HG02642 (cell line): Measurements from ENCODE around the gene FOXL1.

Source experiments
- ATAC-seq: cut with Tn5 transposase; IDR thresholded peaks from one replicate; pipeline ENCODE4 v1.9.1; 2021; ENCODE audit warnings: mild to moderate bottlenecking; ENCODE audit not compliant: unreplicated experiment, poor library complexity

The FOXL1 gene

GRCh38 chr16:86567701-86568581 lies 10.4 kb upstream of the FOXL1 start:
- no peak for ATAC-seq

GRCh38 chr16:86568677-86569623 lies 9.4 kb upstream of the FOXL1 start:
- ATAC-seq: no peak

DNA sequence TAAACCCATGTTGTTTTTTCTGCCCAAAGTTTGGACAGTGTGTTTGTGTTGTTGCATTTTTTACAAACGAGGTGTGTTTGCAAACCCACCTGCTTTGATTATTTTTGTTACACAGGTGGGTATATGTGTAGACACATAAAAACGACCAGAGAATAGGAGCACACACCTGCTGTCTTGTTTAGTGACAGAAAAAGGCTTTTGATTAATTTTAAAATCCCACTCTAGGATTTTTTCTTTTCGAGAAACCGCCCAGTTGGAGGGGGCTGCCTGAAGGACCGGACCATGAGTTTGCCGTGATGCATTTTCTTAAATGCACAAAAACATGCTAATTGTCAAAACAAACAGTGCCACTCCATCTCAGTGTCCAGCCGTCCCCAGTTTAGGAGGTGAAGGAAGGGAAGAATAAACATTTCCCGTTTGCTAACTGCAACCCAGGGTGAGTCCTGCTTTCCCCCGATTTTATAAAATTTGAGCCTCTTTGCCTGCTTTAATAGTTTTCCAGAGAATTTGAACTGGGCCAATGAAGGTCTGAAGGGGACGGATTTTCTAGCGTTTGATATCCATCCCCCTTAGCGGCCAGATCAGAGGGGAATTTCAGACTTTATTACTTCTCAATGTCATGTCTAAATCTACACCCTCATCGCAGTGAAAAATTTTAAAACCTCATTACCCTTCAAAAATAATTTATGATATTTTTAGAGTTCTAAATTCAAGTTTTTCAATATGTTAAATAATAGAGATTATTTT lies 8.5 kb upstream of the FOXL1 start:
- no peak for ATAC-seq

DNA sequence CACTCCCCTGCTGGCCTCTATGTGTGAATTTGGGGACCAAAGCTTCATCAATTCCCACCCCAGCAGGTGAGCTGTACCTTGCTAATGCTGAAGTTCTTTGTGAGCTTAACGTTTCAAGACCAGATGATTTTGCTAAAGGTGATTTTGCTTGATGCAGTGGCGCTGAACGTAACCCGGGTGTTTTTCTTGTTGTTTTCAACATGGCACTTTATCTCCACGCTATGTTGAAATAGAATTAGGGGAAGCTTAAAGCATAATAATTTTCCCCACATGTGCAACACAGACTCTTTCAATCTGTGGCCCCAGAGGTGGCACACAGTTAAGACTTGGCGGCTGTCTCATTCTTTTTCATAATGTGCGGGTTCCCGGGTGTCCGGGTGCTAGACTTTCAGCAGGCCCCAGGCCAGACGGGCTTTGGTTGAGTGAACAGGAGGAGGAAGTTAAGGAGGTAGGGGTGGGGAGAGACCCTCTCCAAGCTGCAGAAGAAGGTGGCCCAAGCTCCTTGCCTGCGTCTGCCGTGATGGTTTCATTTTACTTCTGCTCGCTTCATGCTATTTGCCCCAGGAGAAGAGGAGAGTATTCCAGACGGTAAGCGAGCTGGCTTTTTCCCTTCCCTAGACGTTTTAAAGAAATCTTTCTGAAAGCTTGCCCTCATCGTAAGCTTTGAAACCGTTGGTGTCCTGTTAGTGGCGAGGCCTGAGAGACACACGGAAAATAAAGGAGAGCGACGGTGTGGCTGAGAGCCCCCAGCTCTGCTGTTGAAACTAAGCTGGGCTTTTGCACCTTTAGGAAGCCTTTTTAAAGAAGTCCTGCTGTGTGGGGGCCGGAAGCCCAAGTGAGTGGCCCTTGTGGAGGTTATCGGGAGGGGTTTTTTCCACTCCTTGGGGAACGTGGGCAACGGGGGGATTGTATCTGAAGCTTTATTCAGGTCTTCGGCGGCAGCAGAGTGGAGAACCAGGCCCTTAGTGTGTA lies 7.5 kb upstream of the FOXL1 start:
- no peak for ATAC-seq

DNA sequence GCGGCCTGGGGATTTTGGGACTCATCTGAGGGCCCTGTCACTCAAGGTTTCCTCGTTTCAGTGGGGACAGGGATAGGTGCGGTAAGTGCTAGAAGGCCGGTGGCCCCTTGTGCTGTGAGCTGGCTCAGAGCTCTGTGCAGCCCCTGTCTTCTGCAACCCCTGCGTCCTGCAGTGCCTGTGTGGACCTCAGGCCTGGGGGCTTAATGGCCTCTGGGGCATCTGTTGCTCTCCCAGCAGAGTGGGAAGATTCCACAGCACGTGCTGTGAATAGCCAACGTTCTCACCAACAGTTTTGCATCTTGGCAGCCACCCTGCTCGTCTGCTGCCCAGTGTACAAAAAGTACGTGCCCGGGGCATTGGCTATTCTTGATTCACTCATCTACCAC lies 6.8 kb upstream of the FOXL1 start:
- no peak for ATAC-seq

GRCh38 chr16:86572041-86572521 lies 6.3 kb upstream of the FOXL1 start:
- ATAC-seq: no peak

DNA sequence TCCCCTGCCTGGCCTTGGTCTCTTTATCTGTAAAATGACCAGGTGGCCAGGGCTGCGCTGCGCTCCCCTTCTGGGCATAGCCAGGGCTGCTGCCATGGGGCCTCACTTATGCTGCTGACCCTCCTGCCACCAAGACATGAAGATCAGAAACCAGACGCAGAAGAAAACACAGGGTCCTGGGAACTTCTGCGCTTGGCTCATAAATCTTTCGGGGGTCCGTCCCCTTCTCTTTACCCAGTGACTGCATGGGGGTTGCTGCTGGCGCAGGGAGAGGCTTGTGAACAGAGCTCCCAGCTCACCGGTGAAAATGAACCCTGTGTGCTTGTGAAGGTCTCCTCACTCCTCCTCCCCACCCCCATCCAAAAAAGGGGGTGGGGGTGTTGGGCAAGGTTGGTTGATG lies 5.7 kb upstream of the FOXL1 start:
- no peak for ATAC-seq

- no peak for ATAC-seq
These were observed 5.1 kb upstream of the FOXL1 start for GRCh38 chr16:86573215-86573614.

GRCh38 chr16:86573646-86574508 lies 4.5 kb upstream of the FOXL1 start:
- no peak for ATAC-seq

GRCh38 chr16:86574646-86575045 lies 3.7 kb upstream of the FOXL1 start:
- no peak for ATAC-seq

- no peak for ATAC-seq
These were observed 3.2 kb upstream of the FOXL1 start for GRCh38 chr16:86575095-86575685.

DNA sequence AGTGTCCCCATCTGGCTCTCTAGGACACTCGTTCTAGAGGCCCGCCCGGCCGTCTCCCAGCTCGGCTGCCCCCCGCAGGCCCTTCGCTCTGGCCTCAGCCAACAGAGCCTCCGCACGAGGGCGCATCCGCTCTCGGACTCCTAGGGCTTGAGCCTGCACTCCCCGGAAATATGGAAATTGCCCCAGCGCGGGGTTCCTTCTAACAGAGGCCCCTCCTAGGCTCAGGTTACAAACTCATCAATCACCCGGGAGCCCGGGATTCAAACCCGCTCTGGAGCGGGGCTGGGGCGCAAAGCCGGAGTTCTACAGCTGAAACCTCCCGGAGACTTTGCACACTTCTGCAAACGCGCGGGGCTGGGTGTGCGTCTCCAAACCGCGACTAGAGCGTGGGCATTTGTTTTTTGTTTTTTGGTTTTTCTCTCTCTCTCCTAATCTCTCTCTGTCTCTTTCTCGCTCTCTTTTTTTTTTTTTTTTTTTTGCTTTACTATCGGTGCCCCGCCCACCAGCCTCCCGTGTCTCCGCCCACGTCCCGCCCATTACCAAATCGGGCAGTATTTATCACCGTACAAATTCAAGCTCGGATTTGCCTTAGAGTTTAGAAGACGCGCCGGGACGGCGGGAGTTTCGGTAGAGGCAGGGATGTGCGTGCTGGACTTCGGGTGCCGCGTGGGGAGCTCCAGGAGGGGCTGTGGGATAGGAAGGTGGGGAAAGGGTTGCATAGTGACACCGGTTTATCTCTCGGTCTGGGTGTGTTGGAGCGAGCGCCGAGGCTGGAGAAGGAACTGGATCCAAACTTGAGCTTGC lies 2.4 kb upstream of the FOXL1 start:
- ATAC-seq: no peak

GRCh38 chr16:86576591-86577313 lies 1.6 kb upstream of the FOXL1 start:
- ATAC-seq: no peak

DNA sequence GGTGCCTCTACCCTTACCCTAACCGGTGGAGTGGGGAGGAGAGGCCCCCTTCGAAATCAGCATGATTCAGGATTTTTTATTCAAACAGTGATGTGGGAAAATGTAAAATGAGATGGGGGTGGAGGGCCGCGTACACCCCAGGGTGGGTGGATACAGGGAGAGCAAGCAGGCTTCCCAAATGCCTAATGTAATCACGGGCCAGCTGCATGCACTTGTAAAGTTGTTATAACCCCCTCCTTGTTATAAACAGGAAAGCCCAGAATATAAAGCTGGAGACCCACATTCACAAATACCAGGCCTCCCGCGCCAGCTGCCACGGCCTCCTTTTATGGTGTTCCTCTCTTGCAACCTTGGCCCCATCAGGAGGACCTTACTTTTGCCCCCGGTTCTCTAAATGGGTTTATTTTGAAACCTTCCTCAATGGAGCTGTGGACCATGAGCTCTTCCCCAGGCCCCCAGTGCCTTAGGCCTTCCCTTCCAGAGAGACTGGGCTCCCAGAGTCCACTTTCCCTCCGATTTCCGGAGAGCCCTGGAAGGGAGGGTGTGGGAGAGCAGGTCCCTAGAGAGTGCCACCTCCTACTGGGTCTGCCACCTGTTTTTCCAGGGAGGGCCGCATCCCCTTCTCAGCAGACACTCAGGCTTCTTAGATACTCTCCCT lies 906 bp upstream of the FOXL1 start:
- no peak for ATAC-seq

- no peak for ATAC-seq
These were observed 390 bp downstream of the FOXL1 start for GRCh38 chr16:86578611-86579267.
